ENCODE data around the gene CYREN.

DNA sequence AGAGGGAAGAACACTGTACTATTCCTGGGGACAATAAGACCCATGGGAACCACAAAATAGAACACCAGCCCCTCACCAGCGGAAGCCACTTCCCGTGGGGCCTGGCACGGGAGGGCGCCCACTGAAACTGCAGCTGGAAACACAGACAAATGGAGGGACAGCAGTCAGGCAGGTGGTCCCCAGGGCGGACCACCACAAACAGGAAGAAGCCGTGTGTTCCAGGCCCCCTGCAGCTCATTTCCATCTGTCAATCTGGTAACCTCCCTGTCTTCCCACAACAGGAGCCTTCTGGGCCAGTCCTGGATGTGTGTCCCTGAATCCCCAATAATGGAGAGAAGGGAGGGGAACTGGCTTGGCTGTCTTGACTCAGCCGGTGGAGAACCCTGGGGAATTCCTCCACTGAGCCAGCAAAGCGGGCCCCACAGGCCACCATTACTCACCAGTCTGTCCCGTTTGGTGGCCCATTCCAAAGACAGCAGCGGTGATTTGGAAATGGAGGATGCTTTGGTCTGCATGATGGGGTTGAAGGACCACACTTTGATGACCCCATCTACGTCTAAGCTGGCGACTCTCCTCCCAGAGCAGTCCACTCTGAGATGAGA, 24.1 kb upstream of the CYREN start:
- TF ChIP-seq, protein P1, sequence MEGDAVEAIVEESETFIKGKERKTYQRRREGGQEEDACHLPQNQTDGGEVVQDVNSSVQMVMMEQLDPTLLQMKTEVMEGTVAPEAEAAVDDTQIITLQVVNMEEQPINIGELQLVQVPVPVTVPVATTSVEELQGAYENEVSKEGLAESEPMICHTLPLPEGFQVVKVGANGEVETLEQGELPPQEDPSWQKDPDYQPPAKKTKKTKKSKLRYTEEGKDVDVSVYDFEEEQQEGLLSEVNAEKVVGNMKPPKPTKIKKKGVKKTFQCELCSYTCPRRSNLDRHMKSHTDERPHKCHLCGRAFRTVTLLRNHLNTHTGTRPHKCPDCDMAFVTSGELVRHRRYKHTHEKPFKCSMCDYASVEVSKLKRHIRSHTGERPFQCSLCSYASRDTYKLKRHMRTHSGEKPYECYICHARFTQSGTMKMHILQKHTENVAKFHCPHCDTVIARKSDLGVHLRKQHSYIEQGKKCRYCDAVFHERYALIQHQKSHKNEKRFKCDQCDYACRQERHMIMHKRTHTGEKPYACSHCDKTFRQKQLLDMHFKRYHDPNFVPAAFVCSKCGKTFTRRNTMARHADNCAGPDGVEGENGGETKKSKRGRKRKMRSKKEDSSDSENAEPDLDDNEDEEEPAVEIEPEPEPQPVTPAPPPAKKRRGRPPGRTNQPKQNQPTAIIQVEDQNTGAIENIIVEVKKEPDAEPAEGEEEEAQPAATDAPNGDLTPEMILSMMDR (IDR thresholded peaks at IDR 0.05) = no peak
- TF ChIP-seq POLR2A (IDR thresholded peaks at IDR 0.05) = no peak
